ENCODE results near the gene RPS4Y1.
"Not testable (repeated sequence)": the region's sequence is repeated elsewhere in the genome, so short reads cannot be mapped to it uniquely, and the experiment has no call there.

DNA sequence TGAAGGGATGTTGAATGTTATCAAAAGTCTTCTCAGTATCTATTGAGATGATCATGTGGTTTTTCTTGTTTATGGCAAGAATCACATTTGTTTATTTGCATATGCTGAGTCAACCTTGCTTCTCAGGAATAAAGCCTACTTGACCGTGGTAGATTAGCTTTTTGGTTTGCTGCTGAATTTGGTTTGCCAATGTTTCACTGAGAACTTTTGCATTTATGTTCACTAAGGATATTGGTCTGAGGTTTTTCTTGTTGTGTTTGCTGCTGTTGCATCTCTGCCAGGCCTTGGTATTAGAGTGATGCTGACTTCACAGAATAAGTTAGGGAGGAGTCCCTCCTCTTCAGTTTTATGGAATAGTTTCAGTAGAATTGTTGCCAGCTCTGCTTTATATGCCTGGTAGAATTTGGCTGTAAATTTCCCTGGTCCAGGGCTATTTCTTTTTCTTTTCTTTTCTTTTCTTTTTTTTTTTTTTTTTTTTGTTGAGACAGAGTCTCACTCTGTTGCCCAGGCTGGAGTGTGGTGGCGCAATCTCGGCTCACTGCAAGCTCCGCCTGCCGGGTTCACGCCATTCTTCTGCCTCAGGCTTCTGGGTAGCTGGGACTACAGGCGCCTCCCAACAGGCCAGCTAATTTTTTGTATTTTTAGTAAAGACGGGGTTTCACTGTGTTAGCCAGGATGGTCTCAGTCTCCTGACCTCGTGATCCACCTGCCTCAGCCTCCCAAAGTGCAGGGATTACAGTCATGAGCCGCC lies 24.1 kb upstream of the RPS4Y1 start:
- TF ChIP-seq, protein P1, sequence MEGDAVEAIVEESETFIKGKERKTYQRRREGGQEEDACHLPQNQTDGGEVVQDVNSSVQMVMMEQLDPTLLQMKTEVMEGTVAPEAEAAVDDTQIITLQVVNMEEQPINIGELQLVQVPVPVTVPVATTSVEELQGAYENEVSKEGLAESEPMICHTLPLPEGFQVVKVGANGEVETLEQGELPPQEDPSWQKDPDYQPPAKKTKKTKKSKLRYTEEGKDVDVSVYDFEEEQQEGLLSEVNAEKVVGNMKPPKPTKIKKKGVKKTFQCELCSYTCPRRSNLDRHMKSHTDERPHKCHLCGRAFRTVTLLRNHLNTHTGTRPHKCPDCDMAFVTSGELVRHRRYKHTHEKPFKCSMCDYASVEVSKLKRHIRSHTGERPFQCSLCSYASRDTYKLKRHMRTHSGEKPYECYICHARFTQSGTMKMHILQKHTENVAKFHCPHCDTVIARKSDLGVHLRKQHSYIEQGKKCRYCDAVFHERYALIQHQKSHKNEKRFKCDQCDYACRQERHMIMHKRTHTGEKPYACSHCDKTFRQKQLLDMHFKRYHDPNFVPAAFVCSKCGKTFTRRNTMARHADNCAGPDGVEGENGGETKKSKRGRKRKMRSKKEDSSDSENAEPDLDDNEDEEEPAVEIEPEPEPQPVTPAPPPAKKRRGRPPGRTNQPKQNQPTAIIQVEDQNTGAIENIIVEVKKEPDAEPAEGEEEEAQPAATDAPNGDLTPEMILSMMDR (IDR thresholded peaks at IDR 0.05): not testable (repeated sequence)
- TF ChIP-seq POLR2AphosphoS5, EP300 (IDR thresholded peaks at IDR 0.05): not testable (repeated sequence)

All from stomach (tissue), 4 donors.